Keratinocyte (primary cell): ENCODE measurements around the gene PDIA2. TPM values are rescaled to one million over a fixed set of nuclear protein-coding genes. Genes with fewer than 3 reads are reported as not detected.

ENCODE experiments used
- DNase-seq: peaks from one replicate; pipeline ENCODE4 v3.0.0-alpha.2; 2011; ENCODE audit warnings: low read depth, missing footprints, low spot score
- FAIRE-seq: peaks from 2 replicates; lab custom pipeline; 2011; peaks lifted over from hg19 to GRCh38; lab: Jason Lieb, UNC
- H2AFZ ChIP-seq: 2 replicates; pipeline ENCODE4 v1.6.0; 2012; ENCODE audit warnings: low read length, control low read depth, inconsistent platforms; ENCODE audit not compliant: control insufficient read depth
- H3K27ac ChIP-seq: 2 replicates; pipeline ENCODE4 v1.5.1; 2011; ENCODE audit warnings: low read length; ENCODE audit not compliant: control insufficient read depth, insufficient read depth
- H3K27me3 ChIP-seq: 3 replicates; pipeline ENCODE4 v1.6.0; 2011; ENCODE audit warnings: low read length; ENCODE audit not compliant: control insufficient read depth, insufficient read depth; ENCODE audit errors: extremely low read depth
- H3K36me3 ChIP-seq, 2 experiments: 2 replicates in 1 of 2; 3 replicates in 1 of 2; pipeline ENCODE4 v1.5.1; 2011; ENCODE audit warnings: low read length in 2 of 2, mild to moderate bottlenecking in 1 of 2; ENCODE audit not compliant: control insufficient read depth in 2 of 2, insufficient read depth in 2 of 2; ENCODE audit errors: extremely low read depth in 1 of 2
- H3K4me1 ChIP-seq: 3 replicates; pipeline ENCODE4 v1.5.1; 2011; ENCODE audit warnings: low read length; ENCODE audit not compliant: control insufficient read depth, insufficient read depth; ENCODE audit errors: extremely low read depth
- H3K4me2 ChIP-seq: 3 replicates; pipeline ENCODE4 v1.6.0; 2011; ENCODE audit warnings: low read depth, low read length; ENCODE audit not compliant: control insufficient read depth, insufficient read depth; ENCODE audit errors: extremely low read depth
- H3K4me3 ChIP-seq, 3 experiments: fragments of 200-600 bp in 1 of 3; sonication (generic) in 1 of 3; 2 replicates in 2 of 3; 3 replicates in 1 of 3; pipeline ENCODE4 v1.5.1; 2011 to 2016; ENCODE audit warnings: low read length in 3 of 3, mild to moderate bottlenecking in 3 of 3, control low read depth in 2 of 3, inconsistent platforms in 1 of 3, low read depth in 1 of 3, mixed read lengths in 1 of 3, mixed run types in 1 of 3, moderate library complexity in 1 of 3; ENCODE audit not compliant: control insufficient read depth in 2 of 3, insufficient read depth in 2 of 3; ENCODE audit errors: extremely low read depth in 1 of 3
- H3K79me2 ChIP-seq: 2 replicates; pipeline ENCODE4 v1.6.0; 2012; ENCODE audit warnings: low read length; ENCODE audit not compliant: control insufficient read depth, insufficient read depth
- H3K9ac ChIP-seq: 3 replicates; pipeline ENCODE4 v1.6.0; 2011; ENCODE audit warnings: low read length; ENCODE audit not compliant: control insufficient read depth, insufficient read depth; ENCODE audit errors: extremely low read depth
- H3K9me1 ChIP-seq: 3 replicates; pipeline ENCODE4 v1.6.0; 2011; ENCODE audit warnings: low read length; ENCODE audit not compliant: control insufficient read depth, insufficient read depth; ENCODE audit errors: extremely low read depth
- H3K9me3 ChIP-seq: 2 replicates; pipeline ENCODE4 v1.5.1; 2012; ENCODE audit warnings: low read depth, low read length; ENCODE audit not compliant: control insufficient read depth
- H4K20me1 ChIP-seq: 3 replicates; pipeline ENCODE4 v1.6.0; 2011; ENCODE audit warnings: low read length; ENCODE audit not compliant: control insufficient read depth, insufficient read depth; ENCODE audit errors: extremely low read depth
- CTCF ChIP-seq, 3 experiments: IDR thresholded peaks in 1 of 3; conservative IDR thresholded peaks in 1 of 3; optimal IDR thresholded peaks in 1 of 3; 2 replicates in 2 of 3; 3 replicates in 1 of 3; pipeline versions ENCODE3 to v1.5.1; 2011; ENCODE audit warnings: low read length in 3 of 3, mild to moderate bottlenecking in 3 of 3, moderate library complexity in 2 of 3, control low read depth in 1 of 3, inconsistent platforms in 1 of 3; ENCODE audit not compliant: insufficient read depth in 2 of 3; ENCODE audit errors: extremely low read depth in 1 of 3
- EZH2 ChIP-seq: IDR thresholded peaks from one replicate; pipeline ENCODE4 v1.6.1; 2012; ENCODE audit warnings: inconsistent platforms, mild to moderate bottlenecking, low read length, moderate library complexity
- dilution Hi-C: fragments of 300-500 bp; cut with MboI; formaldehyde crosslinking; loops from one replicate; pipeline ENCODE4 v1.7.0; 2020; ENCODE audit warnings: low sequenced_read_pairs; ENCODE audit not compliant: extremely low pct_ligation_motif_present
- polyA plus RNA-seq, 5 experiments: library from polyadenylated mRNA; depleted of rRNA in 3 of 5; stranded (reverse) in 3 of 5; stranded (forward) in 1 of 5; unstranded in 1 of 5; fragments of >200 nt; gene quantifications; 1 replicate in 1 of 5; 2 replicates in 3 of 5; 3 replicates in 1 of 5; pipeline versions ENCODE4 v1.2.1 to v1.2.3, GENCODE V29; 2011 to 2012; ENCODE audit warnings: missing spikeins in 2 of 5, low read depth in 1 of 5, low replicate concordance in 1 of 5

PDIA2 gene
- polyA plus RNA-seq, 1 donor (not counting 4 experiments of a cell fraction or from before 2014, with no cell fraction given) = 0.42 TPM

- H4K20me1 ChIP-seq = no peaks in the 10 kb centered on the region
- H3K27ac ChIP-seq = no peak overlapping the region
- no peak overlapping the region for H2AFZ ChIP-seq
- no peaks in the 10 kb centered on the region for H3K9me3 ChIP-seq
- no peak for TF ChIP-seq EZH2
- no peak for TF ChIP-seq CTCF (optimal IDR thresholded peaks at IDR 0.05 in 1 of 3, IDR thresholded peaks at IDR 0.05 in 1 of 3, conservative IDR thresholded peaks at IDR 0.05 in 1 of 3; ENCODE audit: extremely low read depth in 1 of 3, insufficient read depth in 2 of 3, low read length in 3 of 3)
- no peak for DNase-seq
- no peaks in the 10 kb centered on the region for H3K27me3 ChIP-seq
- no peaks in the 10 kb centered on the region for H3K9me1 ChIP-seq
- H3K4me3 ChIP-seq = no peak overlapping the region
- dilution Hi-C loops = no loop called here
- FAIRE-seq = no peak
- peaks cover 2% of the 10 kb centered on the region for H3K79me2 ChIP-seq
- H3K4me1 ChIP-seq = no peaks in the 10 kb centered on the region
- H3K9ac ChIP-seq = no peak overlapping the region
- peaks cover 0 to 3% of the 10 kb centered on the region in 2 experiments for H3K36me3 ChIP-seq
- no peak overlapping the region for H3K4me2 ChIP-seq
Measured at GRCh38 chr16:239948-240277, 43.1 kb upstream of the PDIA2 start.

- H4K20me1 ChIP-seq = no peaks in the 10 kb centered on the region
- no peaks in the 10 kb centered on the region for H3K9me1 ChIP-seq
- no peak overlapping the region for H3K4me3 ChIP-seq
- no peak overlapping the region for H3K27ac ChIP-seq
- no peak overlapping the region for H3K9ac ChIP-seq
- TF ChIP-seq EZH2 (no peak), CTCF (optimal IDR thresholded peaks at IDR 0.05 in 1 of 3, IDR thresholded peaks at IDR 0.05 in 1 of 3, conservative IDR thresholded peaks at IDR 0.05 in 1 of 3; ENCODE audit: extremely low read depth in 1 of 3, insufficient read depth in 2 of 3, low read length in 3 of 3) (no peak)
- DNase-seq (no peak), FAIRE-seq (no peak)
- dilution Hi-C loops = no loop called here
- peaks cover 0 to 3% of the 10 kb centered on the region in 2 experiments for H3K36me3 ChIP-seq
- H3K9me3 ChIP-seq = no peaks in the 10 kb centered on the region
- H3K27me3 ChIP-seq = no peaks in the 10 kb centered on the region
- no peak overlapping the region for H2AFZ ChIP-seq
- H3K79me2 ChIP-seq = peaks cover 2% of the 10 kb centered on the region
- H3K4me1 ChIP-seq = no peaks in the 10 kb centered on the region
- no peak overlapping the region for H3K4me2 ChIP-seq
Measured at GRCh38 chr16:240559-240958, 42.4 kb upstream of the PDIA2 start.
